ENCODE results near the gene GPC1.

Gene GPC1

DNA sequence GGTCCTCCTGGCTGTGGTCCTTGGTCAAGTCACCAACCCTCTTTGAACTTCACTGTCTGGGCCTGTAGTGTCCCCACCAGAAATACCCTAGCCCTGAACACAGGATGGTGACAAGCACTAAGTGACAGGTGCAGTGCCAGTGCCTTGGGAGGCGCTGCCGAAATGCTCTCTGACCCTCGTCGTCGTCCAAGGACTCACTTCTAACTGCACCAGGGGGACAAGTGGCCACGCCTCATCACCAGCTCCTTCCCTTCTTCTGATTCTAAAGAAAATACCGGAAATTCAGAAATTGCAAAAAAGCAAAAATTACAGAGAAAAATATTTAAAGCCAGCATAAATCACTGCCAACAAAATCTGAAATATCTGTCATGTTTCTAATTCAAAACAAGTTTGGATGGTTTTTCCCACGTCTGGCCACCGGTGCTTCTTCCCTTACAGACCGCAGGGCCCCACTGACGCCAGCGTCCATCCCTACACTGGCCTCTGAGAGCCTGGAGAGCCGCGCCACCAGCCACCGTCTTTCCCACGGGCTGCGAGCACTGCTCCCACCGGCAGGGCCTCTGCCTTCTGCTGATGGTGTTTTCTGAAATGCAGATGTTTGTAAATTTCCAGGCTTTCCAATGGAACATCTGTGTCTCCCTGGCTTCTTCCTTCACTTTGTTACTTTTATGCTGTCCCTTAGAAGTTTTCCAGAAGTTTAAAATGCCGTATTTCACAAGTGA, 37.4 kb upstream of the GPC1 start:
- no peak for DNase-seq

DNA sequence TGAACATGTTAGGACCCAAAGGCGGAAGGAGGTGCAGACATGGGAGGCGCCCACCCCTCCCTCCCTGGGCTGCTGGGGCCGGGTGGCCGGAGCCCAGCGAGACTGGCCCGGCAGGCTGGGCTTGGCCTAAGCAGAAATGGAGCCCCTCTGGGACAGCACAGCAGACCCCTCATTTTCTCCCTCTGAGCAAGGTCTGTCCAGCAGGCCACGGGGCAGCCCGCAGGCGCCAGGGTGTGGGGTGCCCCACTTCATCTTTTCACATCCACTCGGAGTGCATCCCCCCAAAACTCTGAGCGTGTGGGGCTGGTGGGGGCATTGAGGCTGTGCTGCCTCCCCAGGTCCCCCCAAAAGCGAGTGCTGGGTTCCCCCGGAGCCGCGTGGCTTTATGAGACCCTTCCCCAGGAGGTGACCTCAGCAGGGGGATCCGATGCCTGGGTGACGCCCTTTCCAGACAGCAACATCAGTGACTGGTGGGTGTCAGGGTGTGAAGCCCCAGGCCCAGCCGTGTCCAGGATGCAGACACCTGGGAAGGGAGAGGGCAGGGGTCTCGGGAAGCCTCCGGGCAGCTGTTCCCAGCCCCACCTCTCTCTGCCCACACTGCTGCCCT, 36.7 kb upstream of the GPC1 start:
- DNase-seq: no peak

DNA sequence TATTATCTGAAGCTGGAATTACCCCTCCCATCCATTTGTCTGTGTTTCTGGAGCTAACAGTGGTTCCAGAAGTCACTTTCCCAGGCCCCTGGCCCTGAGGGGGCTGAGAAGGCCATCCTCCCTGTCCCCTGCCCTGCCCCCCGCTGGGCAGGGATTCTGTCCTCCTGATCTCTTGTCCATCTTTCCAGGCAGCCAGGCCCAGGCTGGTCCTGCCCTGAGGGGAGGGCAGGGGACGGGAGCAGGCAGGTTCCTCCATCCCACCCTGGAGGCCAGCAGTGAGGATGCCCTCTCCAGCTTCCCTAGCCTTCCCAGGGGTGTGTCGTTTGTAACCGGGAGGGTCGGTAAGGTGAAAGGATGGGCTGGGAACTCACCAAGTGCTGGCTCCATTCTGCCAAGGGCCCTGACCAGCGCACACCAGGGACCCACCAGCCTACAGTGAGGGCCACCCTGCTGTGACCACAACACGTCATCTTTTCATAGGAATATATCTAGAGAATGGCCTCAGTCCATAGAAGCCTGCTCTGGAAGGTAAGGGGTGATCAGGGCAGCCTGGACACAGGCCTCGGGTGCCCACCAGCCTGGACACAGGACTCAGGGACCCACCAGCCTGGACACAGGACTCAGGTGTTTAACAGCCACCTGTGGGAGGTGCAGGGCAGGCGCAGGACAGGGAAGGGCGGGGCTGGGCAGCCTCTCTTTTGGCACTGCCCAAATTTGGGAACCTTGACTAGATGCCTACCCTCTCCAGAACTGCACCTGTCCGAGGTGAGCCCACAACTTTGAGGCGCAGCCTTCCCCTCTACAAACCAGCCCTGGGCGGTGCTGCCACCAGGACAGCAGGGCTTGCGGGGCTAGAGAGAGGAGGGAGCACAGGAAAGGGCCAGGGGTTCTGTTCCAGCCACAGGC, 35.8 kb upstream of the GPC1 start:
- DNase-seq: no peak

DNA sequence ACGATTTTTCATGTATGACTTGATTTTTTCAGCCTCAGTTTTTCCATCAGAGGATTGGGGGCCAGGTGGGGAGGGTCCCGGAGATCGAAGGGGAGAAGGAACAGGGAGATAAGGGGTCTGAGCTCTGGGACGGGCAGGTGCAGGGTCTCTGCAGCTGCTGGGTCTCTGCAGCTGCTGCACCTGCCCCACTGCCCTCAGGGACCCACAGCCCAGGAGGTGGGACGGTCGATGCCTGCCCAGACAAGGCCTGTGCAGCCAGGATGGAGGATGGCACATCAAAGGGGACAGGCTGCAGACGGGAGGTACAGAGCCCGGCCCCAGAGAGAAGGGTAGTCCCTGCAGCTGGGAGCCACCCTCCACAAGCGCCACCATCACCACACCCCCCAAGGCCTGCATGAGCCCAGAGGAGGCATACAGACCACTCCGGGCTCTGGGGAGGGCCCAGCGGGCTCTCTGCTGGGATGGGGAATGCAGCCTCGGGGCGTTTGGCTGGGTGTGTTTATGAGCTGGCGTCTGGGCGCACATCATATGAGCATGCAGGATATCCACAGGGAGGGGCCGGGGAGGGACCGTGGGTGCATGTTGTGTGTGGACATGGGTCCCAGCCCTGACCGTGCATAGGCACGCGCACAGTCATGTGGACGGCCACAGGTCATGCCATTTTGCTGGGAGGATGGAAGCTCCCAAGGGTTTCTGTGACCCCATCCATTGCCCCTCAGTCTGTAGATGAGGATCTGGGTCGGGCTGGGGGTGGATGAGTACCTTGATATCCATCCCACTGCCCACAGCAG, 34.9 kb upstream of the GPC1 start:
- no peak for DNase-seq

DNA sequence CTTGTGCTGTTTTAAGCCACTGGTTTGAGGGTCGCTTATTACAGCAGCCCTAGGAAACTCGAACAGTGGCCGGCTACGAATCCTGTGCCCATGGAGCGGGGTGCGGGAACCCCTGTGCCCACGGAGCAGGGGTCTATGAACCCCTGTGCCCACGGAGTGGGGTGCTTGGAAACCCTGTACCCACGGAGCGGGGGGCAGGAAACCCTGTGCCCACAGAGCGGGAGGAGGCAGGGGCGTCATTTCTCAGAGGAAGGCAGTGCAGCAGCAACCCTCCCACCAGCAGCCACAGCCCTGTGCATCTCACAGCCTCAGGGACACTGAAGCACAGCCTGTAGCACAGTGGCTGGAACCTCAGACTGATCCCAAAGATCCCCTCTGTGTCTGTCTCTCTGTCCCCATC, 34.2 kb upstream of the GPC1 start:
- no peak for DNase-seq

DNA sequence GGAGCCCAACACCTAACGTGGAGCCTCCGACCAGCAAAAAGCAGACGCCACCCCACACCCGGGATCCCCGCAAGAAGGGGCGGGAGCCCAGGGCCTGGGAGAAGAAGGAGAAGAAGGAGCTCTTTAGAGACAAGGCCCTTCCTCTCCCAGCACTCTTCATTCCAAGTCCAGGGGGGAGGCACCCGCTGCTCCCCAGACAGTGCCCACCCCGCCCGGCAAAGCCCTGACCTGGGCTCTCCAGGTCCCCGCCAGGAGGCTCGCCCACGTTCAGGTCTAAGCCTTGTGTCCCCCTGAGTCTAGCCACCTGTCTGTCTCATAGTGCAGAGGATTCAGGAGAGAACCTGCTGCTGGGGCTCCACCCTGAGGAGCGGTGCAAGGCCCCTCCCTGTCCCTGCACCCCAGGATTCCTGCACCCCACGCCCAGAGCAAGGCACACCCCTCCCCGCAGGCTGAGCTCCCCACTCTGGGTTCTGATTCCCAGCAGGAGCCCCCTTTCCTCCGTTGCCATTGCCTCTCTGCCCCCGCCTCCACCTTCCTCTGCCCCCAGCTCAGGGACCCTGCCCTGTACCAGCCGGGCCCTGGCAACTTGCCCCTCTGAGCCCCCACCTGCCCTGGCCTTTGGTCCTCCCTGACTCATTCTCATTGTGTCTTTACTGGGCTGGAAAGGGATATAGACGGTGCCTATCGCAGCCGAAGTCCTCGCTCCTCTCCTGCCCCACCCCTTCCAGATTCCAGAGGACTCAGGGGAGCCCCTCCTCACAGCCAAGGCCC, 33.5 kb upstream of the GPC1 start:
- DNase-seq: no peak

DNA sequence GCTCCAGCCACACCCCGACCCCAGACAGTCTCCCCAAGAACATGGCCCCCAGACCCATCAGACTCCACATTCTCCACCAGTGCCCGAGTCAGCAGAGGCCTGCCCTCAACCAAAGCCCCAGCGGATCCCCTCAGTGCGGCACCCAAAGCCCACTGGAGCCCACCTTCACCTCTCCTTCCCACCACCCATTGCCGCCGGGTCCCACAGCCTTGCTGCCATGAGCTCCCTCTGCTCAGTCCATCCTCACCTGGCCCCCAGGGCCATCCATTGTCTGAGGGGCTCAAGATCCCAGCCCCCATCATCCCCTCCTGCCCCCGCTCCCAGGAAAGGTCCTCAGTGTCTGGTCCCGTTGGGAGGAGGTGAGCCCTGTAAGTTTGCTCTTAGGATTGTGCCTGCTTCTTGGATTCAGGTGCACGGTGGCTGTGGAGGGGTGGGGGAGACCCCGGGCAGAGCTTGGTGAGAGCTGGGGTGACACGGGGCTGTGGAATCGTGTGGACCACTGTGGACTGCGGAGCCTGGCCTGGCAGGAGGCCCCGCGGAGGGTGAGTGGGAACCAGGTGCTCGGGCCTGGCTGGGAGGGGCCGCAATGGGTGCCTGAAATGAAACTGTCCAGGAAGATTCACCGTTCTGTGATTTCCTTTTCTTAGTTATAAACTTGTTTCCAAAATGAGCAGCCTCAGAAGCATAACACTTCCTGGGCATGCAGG, 32.7 kb upstream of the GPC1 start:
- DNase-seq: no peak

DNA sequence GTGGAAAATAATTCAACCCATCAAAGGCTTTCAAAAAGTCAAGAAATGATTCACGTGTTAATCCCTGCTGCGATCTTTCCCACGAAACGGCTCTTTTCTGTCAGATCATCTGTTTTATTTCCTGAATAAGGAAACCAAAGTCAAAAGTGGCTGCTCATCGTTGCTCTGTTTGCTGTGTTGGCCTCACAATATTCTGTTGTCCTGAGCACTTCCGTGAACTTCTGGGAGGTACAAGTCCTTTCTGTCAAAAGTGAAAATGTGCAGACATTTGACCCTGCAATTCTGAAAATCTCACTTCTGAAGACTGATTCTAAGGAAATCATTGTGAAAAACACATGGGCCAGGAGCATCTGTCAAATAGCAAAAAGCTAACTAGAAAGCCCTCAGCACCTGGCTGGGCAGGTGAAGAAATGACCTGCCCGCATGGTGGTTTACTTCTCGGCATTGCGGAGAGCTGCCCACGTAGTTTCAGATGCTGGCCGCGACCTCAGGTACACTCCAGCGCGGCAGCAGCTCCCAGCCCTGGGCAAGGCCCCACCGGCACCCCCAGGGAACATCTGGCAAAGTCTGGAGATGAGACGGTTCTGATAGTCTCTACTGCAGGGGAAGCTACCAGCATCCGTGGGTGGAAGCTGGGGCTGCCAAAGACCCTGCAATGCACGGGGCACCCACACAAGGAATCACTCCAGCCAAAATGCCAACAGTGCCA, 31.9 kb upstream of the GPC1 start:
- no peak for DNase-seq

DNA sequence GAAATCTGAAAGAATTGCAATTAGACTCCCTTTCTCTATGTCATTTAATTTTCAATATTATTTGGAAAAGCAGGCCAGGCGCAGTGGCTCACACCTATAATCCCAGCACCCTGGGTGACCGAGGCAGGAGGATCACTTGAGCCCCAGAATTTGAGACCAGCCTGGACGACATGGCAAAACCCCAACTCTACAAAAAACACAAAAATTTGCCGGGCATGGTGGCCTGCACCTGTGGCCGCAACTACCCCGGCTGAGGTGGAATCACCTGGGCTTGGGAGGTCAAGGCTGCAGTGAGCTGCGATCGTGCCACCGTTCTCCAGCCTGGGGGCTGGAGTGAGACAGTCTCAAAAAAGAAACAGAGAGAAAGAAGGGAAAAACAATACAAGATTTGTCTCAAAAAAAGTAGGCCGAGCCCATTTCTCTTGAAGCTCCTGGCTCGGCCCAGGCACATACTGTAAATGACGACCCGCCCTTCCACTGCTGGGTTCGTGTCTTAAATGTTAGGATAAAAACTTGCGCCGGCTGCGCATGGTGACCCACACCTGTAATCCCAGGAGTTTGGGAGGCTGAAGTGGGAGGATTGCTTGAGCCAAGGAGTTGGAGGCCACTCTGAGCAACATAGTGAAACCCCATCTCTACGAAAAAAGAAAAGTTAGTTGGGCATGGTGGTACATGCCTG, 31.1 kb upstream of the GPC1 start:
- DNase-seq: no peak

DNA sequence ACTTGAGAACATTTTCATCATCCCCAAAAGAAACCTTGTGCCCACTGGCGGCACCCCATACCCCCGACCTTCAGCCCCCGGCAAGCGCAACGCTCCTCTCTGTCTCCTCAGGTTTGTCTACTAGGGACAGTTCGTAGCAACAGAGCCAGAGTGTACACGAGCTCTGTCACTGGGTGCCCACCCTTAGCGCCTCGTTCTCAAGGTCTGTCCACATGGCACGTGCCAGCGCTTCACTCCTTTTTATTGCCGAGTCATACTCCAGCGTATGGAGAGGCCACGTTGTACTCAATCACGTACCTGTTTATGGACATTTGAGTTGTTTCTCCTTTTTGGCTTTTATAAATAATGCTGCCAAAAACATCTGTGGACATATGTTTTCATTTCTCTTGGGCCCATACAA, 30.3 kb upstream of the GPC1 start:
- DNase-seq: no peak

DNA sequence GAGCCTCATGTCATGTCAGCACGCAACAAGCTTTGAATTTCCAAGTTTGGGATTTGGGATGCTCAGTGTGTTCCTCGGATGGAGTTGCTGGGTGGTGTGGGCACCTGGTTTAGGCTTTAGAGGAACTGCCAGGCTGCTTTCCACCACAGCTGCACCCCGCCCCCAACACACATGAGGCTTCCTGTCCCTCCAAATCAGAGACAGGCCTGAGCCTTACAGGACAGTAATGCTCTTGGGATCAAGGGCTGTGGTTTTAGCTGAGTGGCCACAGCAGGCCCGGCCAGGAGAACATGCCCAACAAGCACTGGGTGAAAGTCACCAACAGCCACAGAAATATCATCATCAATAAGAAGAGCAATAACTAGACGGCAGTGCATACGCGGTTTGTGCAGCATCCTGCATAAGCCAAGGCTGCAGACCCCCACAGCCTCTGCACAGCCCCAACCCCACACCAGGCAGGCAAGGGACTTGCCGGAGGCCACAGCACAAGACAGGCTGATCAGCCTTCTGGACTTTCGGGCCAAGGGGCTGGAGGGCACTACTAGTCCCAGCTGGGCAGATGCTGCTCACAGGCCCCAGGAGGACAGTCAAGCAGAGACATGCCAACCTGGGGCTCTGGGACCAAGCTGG, 29.7 kb upstream of the GPC1 start:
- DNase-seq: no peak

DNA sequence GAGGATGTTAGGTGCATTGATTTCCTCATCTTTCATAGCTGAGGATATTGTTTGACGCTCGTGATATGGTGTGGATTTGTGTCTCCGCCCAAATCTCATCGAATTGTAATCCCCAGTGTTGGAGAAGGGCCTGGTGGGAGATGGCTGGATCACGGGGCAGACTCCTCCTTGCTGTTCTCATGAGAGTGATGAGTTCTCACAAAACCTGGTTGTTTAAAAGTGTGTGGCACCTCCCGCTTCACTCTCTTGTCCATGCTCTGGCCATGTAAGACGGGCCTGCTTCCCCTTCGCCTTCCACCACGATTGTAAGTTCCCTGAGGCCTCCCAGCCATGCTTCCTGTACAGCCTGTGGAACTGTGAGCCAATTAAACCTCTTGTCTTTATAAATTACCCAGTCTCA, 28.4 kb upstream of the GPC1 start:
- no peak for DNase-seq

DNA sequence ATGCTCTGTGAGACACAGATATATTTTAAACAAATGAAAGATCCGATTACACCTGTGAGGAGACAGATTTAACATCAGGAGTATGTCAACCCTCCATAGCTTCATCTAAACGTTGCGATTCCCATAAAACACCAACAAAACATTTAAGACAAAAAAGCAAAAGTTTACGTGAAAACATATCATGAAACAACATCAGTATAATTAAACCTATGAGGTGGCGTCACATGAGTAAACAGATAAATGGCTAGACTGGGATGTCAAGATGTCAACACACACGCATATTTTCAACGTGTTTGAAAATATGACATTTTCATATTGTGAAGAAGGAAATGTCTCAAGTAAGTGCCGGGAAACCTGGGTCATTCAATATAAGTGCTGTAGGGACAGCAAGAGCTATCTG, 25.5 kb upstream of the GPC1 start:
- no peak for DNase-seq

DNA sequence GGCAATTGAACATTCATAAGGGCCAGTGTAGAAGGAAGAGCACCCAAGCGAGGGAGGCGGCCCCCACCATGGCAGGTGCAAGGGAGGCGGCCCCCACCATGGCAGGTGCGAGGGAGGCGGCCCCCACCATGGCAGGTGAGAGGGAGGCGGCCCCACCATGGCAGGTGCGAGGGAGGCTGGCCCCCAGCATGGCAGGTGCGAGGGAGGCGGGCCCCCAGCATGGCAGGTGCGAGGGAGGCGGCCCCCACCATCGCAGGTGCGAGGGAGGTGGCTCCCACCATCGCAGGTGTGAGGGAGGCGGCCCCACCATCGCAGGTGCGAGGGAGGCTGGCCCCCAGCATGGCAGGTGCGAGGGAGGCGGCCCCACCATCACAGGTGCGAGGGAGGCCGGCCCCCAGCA, 24.7 kb upstream of the GPC1 start:
- DNase-seq: no peak

DNA sequence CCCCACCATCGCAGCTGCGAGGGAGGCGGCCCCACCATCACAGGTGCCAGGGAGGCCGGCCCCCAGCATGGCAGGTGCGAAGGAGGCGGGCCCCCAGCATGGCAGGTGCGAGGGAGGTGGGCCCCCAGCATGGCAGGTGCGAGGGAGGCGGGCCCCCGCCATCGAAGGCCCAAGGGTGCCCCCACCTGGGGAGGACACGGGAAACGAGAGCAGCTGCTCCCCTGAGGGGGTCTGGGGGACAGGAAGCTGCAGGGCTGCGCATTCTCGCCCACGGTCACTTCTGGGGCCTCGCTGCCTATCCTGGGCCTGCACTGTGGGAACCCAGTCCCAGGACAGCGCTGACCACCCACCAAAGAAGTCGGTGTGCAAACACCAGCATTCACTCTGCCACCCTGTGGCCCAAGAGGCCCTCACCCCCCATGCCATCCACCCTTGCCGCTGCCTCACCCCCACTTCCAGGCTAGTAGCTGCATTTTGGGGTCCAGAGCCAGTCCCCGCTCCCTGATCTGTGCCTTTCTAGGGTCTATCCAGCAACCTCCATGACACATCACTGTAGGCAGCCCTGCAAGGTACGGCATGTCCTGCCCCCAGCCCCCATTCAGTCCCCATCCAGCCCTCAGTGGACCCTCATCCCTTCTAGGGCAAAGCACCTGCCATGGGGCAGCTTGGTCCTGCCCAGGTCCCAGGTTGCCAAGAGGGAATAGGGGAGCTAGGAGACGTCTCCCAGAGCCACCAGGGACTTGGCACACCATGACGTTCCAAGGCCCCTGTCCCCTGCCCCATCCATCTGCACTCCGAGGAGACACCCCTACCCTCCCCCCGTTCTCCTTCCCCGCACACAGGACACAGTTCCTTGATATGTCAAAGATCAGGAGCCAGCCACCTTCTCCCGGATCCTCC, 24.0 kb upstream of the GPC1 start:
- no peak for DNase-seq

DNA sequence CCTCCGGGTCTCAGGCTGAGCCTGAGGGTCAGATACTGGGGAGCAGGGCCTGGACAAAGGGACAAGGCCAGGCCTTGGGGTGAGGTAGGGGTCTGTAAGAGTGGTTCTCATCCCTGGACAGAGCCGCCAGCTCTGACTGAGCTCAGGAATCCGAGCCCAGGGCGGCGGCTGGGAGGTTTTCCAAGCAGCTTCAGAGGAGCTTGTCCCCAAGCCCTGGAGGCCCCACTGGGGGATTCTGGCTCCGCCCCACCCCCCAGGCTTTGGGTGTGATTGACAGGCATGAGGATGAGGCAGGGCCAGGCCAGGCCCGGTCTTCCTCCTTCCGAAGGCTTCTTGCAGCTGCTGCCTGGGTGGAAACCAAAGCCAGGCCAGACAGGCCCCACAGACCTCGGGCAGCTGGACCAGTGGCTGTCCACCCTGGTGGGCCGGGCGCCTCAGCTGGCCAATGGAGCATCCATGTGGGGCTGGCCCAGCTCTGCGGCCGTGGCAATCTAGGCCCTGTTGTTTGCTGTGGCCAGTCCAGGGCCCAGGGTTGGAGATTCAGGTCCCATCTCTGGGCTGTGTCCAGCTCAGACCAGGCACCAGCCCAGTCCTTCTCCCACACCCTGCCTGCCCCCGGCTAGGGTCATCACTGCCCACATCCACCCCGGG, 23.1 kb upstream of the GPC1 start:
- DNase-seq: no peak

DNA sequence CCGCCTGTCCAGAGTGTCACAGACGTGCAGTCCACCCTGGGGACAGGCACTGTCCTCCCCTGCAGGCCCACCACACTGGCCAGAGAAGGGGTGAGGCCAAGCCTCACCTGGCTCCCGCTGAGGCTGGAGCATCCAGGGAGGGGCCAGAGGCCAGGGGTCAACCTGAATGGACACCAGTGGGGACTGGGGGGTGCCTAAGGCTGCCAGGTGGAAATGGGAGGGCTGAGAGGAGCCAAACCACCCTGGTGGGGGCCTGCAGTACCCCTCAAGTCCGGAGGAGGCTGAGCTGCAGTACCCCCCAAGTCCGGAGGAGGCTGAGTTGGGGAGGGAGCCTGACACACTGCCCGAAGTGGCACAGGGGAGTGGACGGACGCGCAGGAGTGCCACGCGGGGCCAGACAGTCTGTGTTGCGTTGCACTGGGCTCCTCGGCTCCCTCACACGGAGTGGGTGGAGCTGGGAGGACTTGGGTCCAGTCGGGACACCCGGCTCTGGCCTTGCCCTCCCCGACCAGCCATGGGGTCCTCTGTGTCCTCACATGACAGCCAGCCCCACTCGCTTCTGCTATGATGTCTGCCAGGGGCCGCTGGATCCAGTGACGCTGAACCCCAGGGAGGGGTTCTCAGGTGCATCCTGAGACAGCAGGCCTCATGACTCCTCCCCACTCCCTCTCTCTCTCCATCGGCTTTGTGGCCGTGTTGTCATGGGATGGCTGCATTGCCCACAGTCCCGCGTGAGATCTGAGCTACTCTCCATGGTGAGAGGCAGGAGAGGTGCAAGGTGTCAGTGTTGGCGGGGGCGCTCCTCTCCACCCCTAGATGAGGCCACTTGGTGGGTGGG, 22.3 kb upstream of the GPC1 start:
- no peak for DNase-seq

All from amniotic stem cell (primary cell).